H1 (cell line): ENCODE measurements around the gene IGF1. TPM values are rescaled to one million over a fixed set of nuclear protein-coding genes. Genes with fewer than 3 reads are reported as not detected.

ENCODE experiments used
- CTCF ChIA-PET: fragments of 300-600 bp; sonication (Branson Sonifier 250); formaldehyde crosslinking; loops from one replicate; lab custom pipeline; 2021; ENCODE audit not compliant: partially characterized antibody; lab: Charles Lee
- POLR2A ChIA-PET: fragments of 300-600 bp; sonication (Branson Sonifier 250); formaldehyde crosslinking; loops from one replicate; lab custom pipeline; 2021; ENCODE audit warnings: inconsistent platforms; ENCODE audit not compliant: partially characterized antibody; lab: Charles Lee
- DNase-seq, 2 experiments: peaks; one replicate each; pipeline versions ENCODE4 v3.0.0 to v3.0.0-alpha.2; 2010 to 2022; ENCODE audit warnings: low spot score in 2 of 2, low read depth in 1 of 2, mixed read lengths in 1 of 2
- FAIRE-seq: peaks from 2 replicates; lab custom pipeline; 2011; peaks lifted over from hg19 to GRCh38; lab: Jason Lieb, UNC
- H2AFZ ChIP-seq: 2 replicates; pipeline ENCODE4 v1.8.1; 2012; ENCODE audit warnings: low read length, inconsistent platforms
- H2AK5ac ChIP-seq: 2 replicates; pipeline ENCODE4 v1.6.1; 2013; ENCODE audit warnings: low read depth, low read length
- H2BK120ac ChIP-seq: replicated peaks from 2 replicates; pipeline ENCODE3; 2013; ENCODE audit warnings: low read depth, low read length, inconsistent platforms
- H2BK12ac ChIP-seq: 2 replicates; pipeline ENCODE4 v1.6.1; 2013; ENCODE audit warnings: low read depth, low read length
- H2BK15ac ChIP-seq: 2 replicates; pipeline ENCODE4 v1.6.1; 2013; ENCODE audit warnings: low read length
- H2BK20ac ChIP-seq: 2 replicates; pipeline ENCODE4 v1.6.1; 2013; ENCODE audit warnings: low read length
- H2BK5ac ChIP-seq: 2 replicates; pipeline ENCODE4 v1.6.1; 2013; ENCODE audit warnings: low read depth, low read length
- H3K14ac ChIP-seq: 2 replicates; pipeline ENCODE4 v1.6.1; 2013; ENCODE audit warnings: inconsistent platforms; ENCODE audit not compliant: insufficient read length
- H3K18ac ChIP-seq: 2 replicates; pipeline ENCODE4 v1.6.1; 2013; ENCODE audit warnings: low read length; ENCODE audit errors: extremely low read depth
- H3K23ac ChIP-seq: 2 replicates; pipeline ENCODE4 v1.6.1; 2013; ENCODE audit warnings: inconsistent platforms; ENCODE audit not compliant: insufficient read length
- H3K23me2 ChIP-seq: 2 replicates; pipeline ENCODE4 v1.6.1; 2013; ENCODE audit warnings: low read depth, low read length
- H3K27ac ChIP-seq: 2 replicates; pipeline ENCODE4 v1.6.1; 2011; ENCODE audit warnings: low read depth, low read length, inconsistent platforms
- H3K27me3 ChIP-seq, 4 experiments: replicated peaks in 1 of 4; 1 replicate in 1 of 4; 2 replicates in 3 of 4; pipeline versions ENCODE4 v1.6.1 to v1.8.1; 2011 to 2013; ENCODE audit warnings: low read length in 3 of 4, mild to moderate bottlenecking in 3 of 4, inconsistent platforms in 2 of 4, mixed read lengths in 2 of 4, moderate library complexity in 1 of 4; ENCODE audit not compliant: control insufficient read depth in 3 of 4, insufficient read depth in 3 of 4; ENCODE audit errors: extremely low read depth in 1 of 4
- H3K36me3 ChIP-seq, 4 experiments: 2 replicates each; pipeline versions ENCODE4 v1.6.1 to v1.8.1; 2011 to 2013; ENCODE audit warnings: mild to moderate bottlenecking in 4 of 4, low read length in 3 of 4, moderate library complexity in 2 of 4, control low read depth in 1 of 4, inconsistent platforms in 1 of 4; ENCODE audit not compliant: insufficient read depth in 4 of 4, control insufficient read depth in 2 of 4
- H3K4ac ChIP-seq: replicated peaks from 2 replicates; pipeline ENCODE3; 2013; ENCODE audit warnings: low read length, low read depth, mixed read lengths, inconsistent platforms; ENCODE audit not compliant: insufficient read length
- H3K4me1 ChIP-seq, 4 experiments: replicated peaks in 1 of 4; 1 replicate in 1 of 4; 2 replicates in 3 of 4; pipeline versions ENCODE4 v1.6.1 to v1.8.1; 2011 to 2013; ENCODE audit warnings: low read length in 3 of 4, inconsistent platforms in 2 of 4, mixed read lengths in 1 of 4; ENCODE audit not compliant: insufficient read depth in 4 of 4, control insufficient read depth in 3 of 4
- H3K4me2 ChIP-seq, 2 experiments: 2 replicates each; pipeline versions ENCODE4 v1.6.1 to v1.8.1; 2011 to 2013; ENCODE audit warnings: low read depth in 2 of 2, low read length in 2 of 2, control low read depth in 1 of 2, inconsistent platforms in 1 of 2, mild to moderate bottlenecking in 1 of 2; ENCODE audit not compliant: insufficient read depth in 1 of 2
- H3K4me3 ChIP-seq, 4 experiments: fragments of 200-600, 300-600 bp in 1 of 4; sonication (generic), shearing (Covaris generic), sonication (Bioruptor Twin) in 1 of 4; 2 replicates each; pipeline versions ENCODE4 v1.5.1 to v1.8.1; 2011 to 2016; ENCODE audit warnings: low read length in 4 of 4, low read depth in 3 of 4, control low read depth in 2 of 4, inconsistent platforms in 2 of 4, mild to moderate bottlenecking in 2 of 4, mixed read lengths in 1 of 4, moderate library complexity in 1 of 4; ENCODE audit not compliant: insufficient read depth in 2 of 4; ENCODE audit errors: extremely low read depth in 1 of 4
- H3K56ac ChIP-seq: replicated peaks from 2 replicates; pipeline ENCODE3; 2013; ENCODE audit warnings: low read depth, mild to moderate bottlenecking, mixed read lengths, low read length, inconsistent platforms; ENCODE audit not compliant: insufficient read length
- H3K79me1 ChIP-seq: 2 replicates; pipeline ENCODE4 v1.6.1; 2013; ENCODE audit warnings: low read depth, low read length, control low read depth
- H3K79me2 ChIP-seq, 2 experiments: 2 replicates each; pipeline versions ENCODE4 v1.6.1 to v1.8.1; 2012 to 2013; ENCODE audit warnings: low read length in 2 of 2, mild to moderate bottlenecking in 2 of 2, inconsistent platforms in 1 of 2; ENCODE audit not compliant: insufficient read depth in 2 of 2, control insufficient read depth in 1 of 2
- H3K9ac ChIP-seq, 4 experiments: replicated peaks in 1 of 4; 1 replicate in 1 of 4; 2 replicates in 3 of 4; pipeline versions ENCODE4 v1.6.1 to v1.8.1; 2011 to 2013; ENCODE audit warnings: low read depth in 3 of 4, low read length in 3 of 4, control low read depth in 2 of 4, mild to moderate bottlenecking in 2 of 4, moderate library complexity in 2 of 4, inconsistent platforms in 1 of 4; ENCODE audit errors: extremely low read depth in 1 of 4
- H3K9me3 ChIP-seq, 2 experiments: 2 replicates each; pipeline versions ENCODE4 v1.6.1 to v1.8.1; 2012 to 2013; ENCODE audit warnings: mild to moderate bottlenecking in 2 of 2, moderate library complexity in 2 of 2, control low read depth in 1 of 2, inconsistent platforms in 1 of 2, low read depth in 1 of 2, low read length in 1 of 2, mixed read lengths in 1 of 2; ENCODE audit not compliant: insufficient read depth in 2 of 2
- H4K20me1 ChIP-seq, 2 experiments: replicated peaks in 1 of 2; 2 replicates each; pipeline versions ENCODE3 to v1.8.1; 2011 to 2013; ENCODE audit warnings: inconsistent platforms in 2 of 2, low read length in 2 of 2, mild to moderate bottlenecking in 1 of 2; ENCODE audit not compliant: insufficient read depth in 2 of 2, control insufficient read depth in 1 of 2
- H4K5ac ChIP-seq: 2 replicates; pipeline ENCODE4 v1.6.1; 2013; ENCODE audit warnings: low read length, low read depth, mixed read lengths, inconsistent platforms; ENCODE audit not compliant: insufficient read length
- H4K8ac ChIP-seq: 2 replicates; pipeline ENCODE4 v1.8.0; 2013; ENCODE audit warnings: mild to moderate bottlenecking, moderate library complexity, low read length, inconsistent platforms; ENCODE audit not compliant: insufficient read depth; ENCODE audit errors: extremely low read depth
- H4K91ac ChIP-seq: replicated peaks from 2 replicates; pipeline ENCODE3; 2013; ENCODE audit warnings: low read length, mixed read lengths, inconsistent platforms; ENCODE audit not compliant: insufficient read length
- CHD1 ChIP-seq: IDR thresholded peaks from 2 replicates; pipeline ENCODE4 v1.6.1; 2012; ENCODE audit warnings: low read depth, low read length, improper control_type of control experiment
- FOSL1 ChIP-seq: IDR thresholded peaks from 2 replicates; pipeline ENCODE4 v1.6.1; 2011; ENCODE audit warnings: mild to moderate bottlenecking, low read depth, low read length, moderate library complexity; ENCODE audit not compliant: insufficient read depth
- HDAC2 ChIP-seq, 2 experiments: fragments of 300-600 bp in 1 of 2; sonication (generic) in 1 of 2; IDR thresholded peaks; 2 replicates each; pipeline ENCODE4 v1.6.1; 2011 to 2012; ENCODE audit warnings: low read depth in 2 of 2, low read length in 2 of 2, mild to moderate bottlenecking in 2 of 2, moderate library complexity in 2 of 2, borderline replicate concordance in 1 of 2, inconsistent platforms in 1 of 2
- HDAC6 ChIP-seq: IDR thresholded peaks from one replicate; pipeline ENCODE4 v1.7.1; 2012; ENCODE audit warnings: low read depth, mild to moderate bottlenecking, inconsistent platforms, low read length, moderate library complexity
- MAFK ChIP-seq: IDR thresholded peaks from 2 replicates; pipeline ENCODE4 v1.6.1; 2012; ENCODE audit warnings: low read depth, mild to moderate bottlenecking, improper control_type of control experiment, low read length
- POLR2A ChIP-seq, 2 experiments: IDR thresholded peaks; 1 replicate in 1 of 2; 2 replicates in 1 of 2; pipeline ENCODE4 v1.6.1; 2011; ENCODE audit warnings: low read depth in 2 of 2, low read length in 2 of 2, mild to moderate bottlenecking in 2 of 2; ENCODE audit errors: control extremely low read depth in 1 of 2
- RAD21 ChIP-seq, 2 experiments: IDR thresholded peaks in 1 of 2; conservative IDR thresholded peaks in 1 of 2; 2 replicates each; pipeline ENCODE4 v1.6.1; 2011; ENCODE audit warnings: low read depth in 2 of 2, low read length in 2 of 2, improper control_type of control experiment in 1 of 2, inconsistent platforms in 1 of 2, mild to moderate bottlenecking in 1 of 2, moderate library complexity in 1 of 2
- RBBP5 ChIP-seq: IDR thresholded peaks from 2 replicates; pipeline ENCODE4 v1.7.1; 2012; ENCODE audit warnings: low read depth, mild to moderate bottlenecking, inconsistent platforms, low read length, moderate library complexity, borderline replicate concordance
- WGBS, 2 experiments: shearing (Covaris generic) in 1 of 2; methylation state at CpG; one replicate each; pipeline versions ENCODE4 v1.1.6 to v1.1.7; 2013 to 2015; ENCODE audit warnings: low lambda C conversion rate in 2 of 2, mixed read lengths in 2 of 2, inconsistent platforms in 1 of 2, low coverage in 1 of 2, missing lambda C conversion rate in 1 of 2; ENCODE audit not compliant: insufficient replicate concordance in 2 of 2, insufficient coverage in 1 of 2, insufficient read length in 1 of 2; ENCODE audit errors: extremely low coverage in 1 of 2, missing lambda C conversion rate in 1 of 2; 5-methylcytosine and 5-hydroxymethylcytosine counted together
- polyA plus RNA-seq, 7 experiments: library from polyadenylated mRNA; depleted of rRNA in 3 of 7; stranded (reverse) in 5 of 7; unstranded in 2 of 7; fragments of >200 nt in 5 of 7; fragments of 200-250 nt in 2 of 7; gene quantifications; 1 replicate in 5 of 7; 2 replicates in 1 of 7; 4 replicates in 1 of 7; pipeline versions ENCODE4 v1.2.1 to v1.2.3, GENCODE V29; 2011 to 2013; ENCODE audit warnings: missing spikeins in 2 of 7, mixed read lengths in 2 of 7
- total RNA-seq: library from RNA; stranded (reverse); fragmentation: NEBNext Ultra II Directional; extraction: Animal tissue kit (Norgen Biotek cat#: 25700); gene quantifications from 2 replicates; pipeline ENCODE4 v1.2.1, GENCODE V29; 2021

The IGF1 gene
- total and polyA plus RNA-seq, 2 of the 8 experiments (the other 6 are each of a cell fraction or from before 2014, with no cell fraction given), result not detected

DNA sequence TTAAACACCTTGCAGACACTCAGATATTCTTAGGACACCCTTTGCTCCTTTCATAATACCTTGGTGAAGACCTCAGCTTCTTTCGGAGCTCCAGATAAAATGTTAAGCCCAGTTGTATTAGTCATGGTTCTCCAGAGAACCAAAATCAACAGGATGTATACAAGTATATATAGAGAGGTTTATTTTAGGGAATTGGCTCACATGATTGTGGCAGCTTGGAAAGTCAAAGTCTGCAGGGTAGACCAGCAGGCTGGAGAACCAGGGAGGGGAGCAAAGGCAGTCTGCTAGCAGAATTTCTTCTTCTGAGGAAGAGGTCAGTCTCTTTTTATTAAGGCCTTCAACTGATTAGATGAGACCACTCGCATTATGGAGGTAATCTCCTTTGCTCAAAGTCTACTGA lies 6.9 kb upstream of the IGF1 start:
- Histone ChIP-seq H3K18ac (no peak overlapping the region), H2BK120ac (no peak overlapping the region), H2BK20ac (no peak overlapping the region), H3K4ac (no peak overlapping the region), H3K56ac (no peak overlapping the region), H4K20me1 (no peaks in the 10 kb centered on the region), H2BK15ac (no peak overlapping the region), H3K9ac (no peak overlapping the region), H3K23me2 (no peaks in the 10 kb centered on the region), H2AFZ (no peak overlapping the region), H4K5ac (no peak overlapping the region), H3K27ac (no peak overlapping the region), H2BK12ac (no peak overlapping the region), H3K4me3 (no peak overlapping the region), H3K79me1 (no peaks in the 10 kb centered on the region), H3K79me2 (no peaks in the 10 kb centered on the region), H4K8ac (no peak overlapping the region), H3K9me3 (no peaks in the 10 kb centered on the region), H3K14ac (no peak overlapping the region), H3K4me2 (no peak overlapping the region), H3K23ac (no peak overlapping the region), H3K36me3 (no peaks in the 10 kb centered on the region), H2AK5ac (no peak overlapping the region), H3K4me1 (no peaks in the 10 kb centered on the region), H4K91ac (no peak overlapping the region), H2BK5ac (no peak overlapping the region), H3K27me3 (no peaks in the 10 kb centered on the region)
- DNase-seq (no peak), FAIRE-seq (no peak)
- WGBS, 2 experiments, result 85% methylated on average over 2 of the region's 2 CpGs; no CpG with 5 or more reads in 1 of the 2 experiments
- ChIA-PET CTCF (interaction anchor here (0.6 to 0.7 kb wide), 2 partner anchors 80 to 1072 kb away, joined by 3 read pairs; no protein-coding TSS in a partner anchor), POLR2A (no interaction called here)
- no peak for TF ChIP-seq RAD21 (IDR thresholded peaks at IDR 0.05 in 1 of 2, conservative IDR thresholded peaks at IDR 0.05 in 1 of 2; ENCODE audit: low read depth in 2 of 2, low read length in 2 of 2)
- TF ChIP-seq FOSL1, result no peak
- TF ChIP-seq MAFK, result no peak
- TF ChIP-seq CHD1, result no peak
- no peak for TF ChIP-seq POLR2A (IDR thresholded peaks at IDR 0.05; ENCODE audit: control extremely low read depth in 1 of 2, low read depth in 2 of 2, low read length in 2 of 2)
- TF ChIP-seq HDAC2 (IDR thresholded peaks at IDR 0.05; ENCODE audit: borderline replicate concordance in 1 of 2, low read depth in 2 of 2, low read length in 2 of 2), result no peak
- no peak for TF ChIP-seq HDAC6
- TF ChIP-seq RBBP5, result no peak
